ENCODE results near the gene GJA9. TPM values are rescaled to one million over a fixed set of nuclear protein-coding genes. Genes with fewer than 3 reads are reported as not detected.

GJA9 gene
- total and polyA plus RNA-seq, 2 of the 8 experiments (the other 6 are each of a cell fraction or from before 2014, with no cell fraction given) = not detected

DNA sequence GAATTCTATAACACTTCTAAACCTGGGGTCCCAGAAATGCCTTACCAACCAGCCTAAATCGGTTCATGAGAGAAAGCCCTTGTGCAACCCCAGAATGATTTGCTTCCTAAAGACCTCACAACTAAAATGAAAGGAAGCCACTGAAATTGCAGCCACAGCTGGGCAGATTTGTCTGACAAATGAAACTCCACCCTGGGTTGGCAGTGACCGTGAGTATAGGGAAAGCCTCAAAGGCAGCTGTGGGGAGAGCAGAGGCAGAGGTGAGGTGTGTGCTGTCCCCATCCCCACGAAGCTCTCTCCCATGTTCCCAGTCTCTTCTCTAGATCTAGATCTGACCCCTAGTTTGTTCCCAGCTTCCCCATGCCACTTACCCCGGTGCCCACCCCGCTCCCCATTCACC is 37.2 kb upstream of the GJA9 start (continued):
- TF ChIP-seq, protein P1, sequence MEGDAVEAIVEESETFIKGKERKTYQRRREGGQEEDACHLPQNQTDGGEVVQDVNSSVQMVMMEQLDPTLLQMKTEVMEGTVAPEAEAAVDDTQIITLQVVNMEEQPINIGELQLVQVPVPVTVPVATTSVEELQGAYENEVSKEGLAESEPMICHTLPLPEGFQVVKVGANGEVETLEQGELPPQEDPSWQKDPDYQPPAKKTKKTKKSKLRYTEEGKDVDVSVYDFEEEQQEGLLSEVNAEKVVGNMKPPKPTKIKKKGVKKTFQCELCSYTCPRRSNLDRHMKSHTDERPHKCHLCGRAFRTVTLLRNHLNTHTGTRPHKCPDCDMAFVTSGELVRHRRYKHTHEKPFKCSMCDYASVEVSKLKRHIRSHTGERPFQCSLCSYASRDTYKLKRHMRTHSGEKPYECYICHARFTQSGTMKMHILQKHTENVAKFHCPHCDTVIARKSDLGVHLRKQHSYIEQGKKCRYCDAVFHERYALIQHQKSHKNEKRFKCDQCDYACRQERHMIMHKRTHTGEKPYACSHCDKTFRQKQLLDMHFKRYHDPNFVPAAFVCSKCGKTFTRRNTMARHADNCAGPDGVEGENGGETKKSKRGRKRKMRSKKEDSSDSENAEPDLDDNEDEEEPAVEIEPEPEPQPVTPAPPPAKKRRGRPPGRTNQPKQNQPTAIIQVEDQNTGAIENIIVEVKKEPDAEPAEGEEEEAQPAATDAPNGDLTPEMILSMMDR (IDR thresholded peaks at IDR 0.05; ENCODE audit: control extremely low read depth in 1 of 3, insufficient read depth in 1 of 3, low read depth in 1 of 3, low read length in 3 of 3) = no peak
- no peak for TF ChIP-seq SUZ12 (IDR thresholded peaks at IDR 0.05; ENCODE audit: low read length)
- TF ChIP-seq BACH1 (IDR thresholded peaks at IDR 0.05; ENCODE audit: low read length) = no peak
- TF ChIP-seq, protein P2, sequence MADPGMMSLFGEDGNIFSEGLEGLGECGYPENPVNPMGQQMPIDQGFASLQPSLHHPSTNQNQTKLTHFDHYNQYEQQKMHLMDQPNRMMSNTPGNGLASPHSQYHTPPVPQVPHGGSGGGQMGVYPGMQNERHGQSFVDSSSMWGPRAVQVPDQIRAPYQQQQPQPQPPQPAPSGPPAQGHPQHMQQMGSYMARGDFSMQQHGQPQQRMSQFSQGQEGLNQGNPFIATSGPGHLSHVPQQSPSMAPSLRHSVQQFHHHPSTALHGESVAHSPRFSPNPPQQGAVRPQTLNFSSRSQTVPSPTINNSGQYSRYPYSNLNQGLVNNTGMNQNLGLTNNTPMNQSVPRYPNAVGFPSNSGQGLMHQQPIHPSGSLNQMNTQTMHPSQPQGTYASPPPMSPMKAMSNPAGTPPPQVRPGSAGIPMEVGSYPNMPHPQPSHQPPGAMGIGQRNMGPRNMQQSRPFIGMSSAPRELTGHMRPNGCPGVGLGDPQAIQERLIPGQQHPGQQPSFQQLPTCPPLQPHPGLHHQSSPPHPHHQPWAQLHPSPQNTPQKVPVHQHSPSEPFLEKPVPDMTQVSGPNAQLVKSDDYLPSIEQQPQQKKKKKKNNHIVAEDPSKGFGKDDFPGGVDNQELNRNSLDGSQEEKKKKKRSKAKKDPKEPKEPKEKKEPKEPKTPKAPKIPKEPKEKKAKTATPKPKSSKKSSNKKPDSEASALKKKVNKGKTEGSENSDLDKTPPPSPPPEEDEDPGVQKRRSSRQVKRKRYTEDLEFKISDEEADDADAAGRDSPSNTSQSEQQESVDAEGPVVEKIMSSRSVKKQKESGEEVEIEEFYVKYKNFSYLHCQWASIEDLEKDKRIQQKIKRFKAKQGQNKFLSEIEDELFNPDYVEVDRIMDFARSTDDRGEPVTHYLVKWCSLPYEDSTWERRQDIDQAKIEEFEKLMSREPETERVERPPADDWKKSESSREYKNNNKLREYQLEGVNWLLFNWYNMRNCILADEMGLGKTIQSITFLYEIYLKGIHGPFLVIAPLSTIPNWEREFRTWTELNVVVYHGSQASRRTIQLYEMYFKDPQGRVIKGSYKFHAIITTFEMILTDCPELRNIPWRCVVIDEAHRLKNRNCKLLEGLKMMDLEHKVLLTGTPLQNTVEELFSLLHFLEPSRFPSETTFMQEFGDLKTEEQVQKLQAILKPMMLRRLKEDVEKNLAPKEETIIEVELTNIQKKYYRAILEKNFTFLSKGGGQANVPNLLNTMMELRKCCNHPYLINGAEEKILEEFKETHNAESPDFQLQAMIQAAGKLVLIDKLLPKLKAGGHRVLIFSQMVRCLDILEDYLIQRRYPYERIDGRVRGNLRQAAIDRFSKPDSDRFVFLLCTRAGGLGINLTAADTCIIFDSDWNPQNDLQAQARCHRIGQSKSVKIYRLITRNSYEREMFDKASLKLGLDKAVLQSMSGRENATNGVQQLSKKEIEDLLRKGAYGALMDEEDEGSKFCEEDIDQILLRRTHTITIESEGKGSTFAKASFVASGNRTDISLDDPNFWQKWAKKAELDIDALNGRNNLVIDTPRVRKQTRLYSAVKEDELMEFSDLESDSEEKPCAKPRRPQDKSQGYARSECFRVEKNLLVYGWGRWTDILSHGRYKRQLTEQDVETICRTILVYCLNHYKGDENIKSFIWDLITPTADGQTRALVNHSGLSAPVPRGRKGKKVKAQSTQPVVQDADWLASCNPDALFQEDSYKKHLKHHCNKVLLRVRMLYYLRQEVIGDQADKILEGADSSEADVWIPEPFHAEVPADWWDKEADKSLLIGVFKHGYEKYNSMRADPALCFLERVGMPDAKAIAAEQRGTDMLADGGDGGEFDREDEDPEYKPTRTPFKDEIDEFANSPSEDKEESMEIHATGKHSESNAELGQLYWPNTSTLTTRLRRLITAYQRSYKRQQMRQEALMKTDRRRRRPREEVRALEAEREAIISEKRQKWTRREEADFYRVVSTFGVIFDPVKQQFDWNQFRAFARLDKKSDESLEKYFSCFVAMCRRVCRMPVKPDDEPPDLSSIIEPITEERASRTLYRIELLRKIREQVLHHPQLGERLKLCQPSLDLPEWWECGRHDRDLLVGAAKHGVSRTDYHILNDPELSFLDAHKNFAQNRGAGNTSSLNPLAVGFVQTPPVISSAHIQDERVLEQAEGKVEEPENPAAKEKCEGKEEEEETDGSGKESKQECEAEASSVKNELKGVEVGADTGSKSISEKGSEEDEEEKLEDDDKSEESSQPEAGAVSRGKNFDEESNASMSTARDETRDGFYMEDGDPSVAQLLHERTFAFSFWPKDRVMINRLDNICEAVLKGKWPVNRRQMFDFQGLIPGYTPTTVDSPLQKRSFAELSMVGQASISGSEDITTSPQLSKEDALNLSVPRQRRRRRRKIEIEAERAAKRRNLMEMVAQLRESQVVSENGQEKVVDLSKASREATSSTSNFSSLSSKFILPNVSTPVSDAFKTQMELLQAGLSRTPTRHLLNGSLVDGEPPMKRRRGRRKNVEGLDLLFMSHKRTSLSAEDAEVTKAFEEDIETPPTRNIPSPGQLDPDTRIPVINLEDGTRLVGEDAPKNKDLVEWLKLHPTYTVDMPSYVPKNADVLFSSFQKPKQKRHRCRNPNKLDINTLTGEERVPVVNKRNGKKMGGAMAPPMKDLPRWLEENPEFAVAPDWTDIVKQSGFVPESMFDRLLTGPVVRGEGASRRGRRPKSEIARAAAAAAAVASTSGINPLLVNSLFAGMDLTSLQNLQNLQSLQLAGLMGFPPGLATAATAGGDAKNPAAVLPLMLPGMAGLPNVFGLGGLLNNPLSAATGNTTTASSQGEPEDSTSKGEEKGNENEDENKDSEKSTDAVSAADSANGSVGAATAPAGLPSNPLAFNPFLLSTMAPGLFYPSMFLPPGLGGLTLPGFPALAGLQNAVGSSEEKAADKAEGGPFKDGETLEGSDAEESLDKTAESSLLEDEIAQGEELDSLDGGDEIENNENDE (IDR thresholded peaks at IDR 0.05; ENCODE audit: insufficient replicate concordance, low read length) = no peak
- no peak for TF ChIP-seq HDAC6 (IDR thresholded peaks at IDR 0.05; ENCODE audit: low read depth, low read length)
